Activated CD8-positive, alpha-beta memory T cell treated with anti-CD3 and anti-CD28 coated beads for 48 hours (primary cell): Measurements from ENCODE around the gene FCRL6.

Source experiments
- DNase-seq, 3 experiments: peaks; one replicate each; pipeline ENCODE4 v3.0.0-alpha.2; 2020; ENCODE audit warnings: low read depth in 2 of 3, low spot score in 2 of 3

FCRL6 gene, protein sequence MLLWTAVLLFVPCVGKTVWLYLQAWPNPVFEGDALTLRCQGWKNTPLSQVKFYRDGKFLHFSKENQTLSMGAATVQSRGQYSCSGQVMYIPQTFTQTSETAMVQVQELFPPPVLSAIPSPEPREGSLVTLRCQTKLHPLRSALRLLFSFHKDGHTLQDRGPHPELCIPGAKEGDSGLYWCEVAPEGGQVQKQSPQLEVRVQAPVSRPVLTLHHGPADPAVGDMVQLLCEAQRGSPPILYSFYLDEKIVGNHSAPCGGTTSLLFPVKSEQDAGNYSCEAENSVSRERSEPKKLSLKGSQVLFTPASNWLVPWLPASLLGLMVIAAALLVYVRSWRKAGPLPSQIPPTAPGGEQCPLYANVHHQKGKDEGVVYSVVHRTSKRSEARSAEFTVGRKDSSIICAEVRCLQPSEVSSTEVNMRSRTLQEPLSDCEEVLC

GRCh38 chr1:159802111-159802510, at the start of gene FCRL6:
FCRL6 (plus strand) TSS chr1:159802360; CDS start chr1:159802425, 65 bp downstream.
- DNase-seq: no peak

- DNase-seq: no peak
Observed at GRCh38 chr1:159753386-159753785, 48.8 kb upstream of the FCRL6 start.

DNA sequence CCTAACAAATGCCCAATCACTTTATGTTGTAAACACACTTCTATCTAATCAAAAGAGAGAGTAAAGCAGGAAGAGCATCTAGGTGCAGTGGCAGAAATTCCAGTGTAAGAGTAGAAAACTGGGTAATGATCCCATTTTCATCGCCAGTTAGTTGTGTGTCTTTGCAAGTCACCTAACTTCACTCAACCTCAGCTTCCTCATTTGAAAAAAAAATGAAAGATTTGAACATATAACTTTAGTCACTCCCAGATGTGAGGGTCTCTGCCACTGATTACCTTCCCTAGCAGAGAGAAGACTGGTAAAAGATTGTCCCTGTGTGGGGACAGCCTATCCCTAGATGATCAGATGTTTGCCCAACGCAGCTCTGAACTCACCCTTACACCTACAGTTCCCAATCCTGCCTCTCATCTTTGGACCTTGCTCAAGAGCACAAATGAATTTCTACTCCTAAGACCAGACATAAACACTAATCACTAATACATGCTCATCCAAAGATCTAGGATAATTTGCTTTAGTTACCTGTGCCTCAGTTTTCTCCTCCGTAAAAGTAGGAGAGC, 46.6 kb upstream of the FCRL6 start:
- DNase-seq: no peak

DNA sequence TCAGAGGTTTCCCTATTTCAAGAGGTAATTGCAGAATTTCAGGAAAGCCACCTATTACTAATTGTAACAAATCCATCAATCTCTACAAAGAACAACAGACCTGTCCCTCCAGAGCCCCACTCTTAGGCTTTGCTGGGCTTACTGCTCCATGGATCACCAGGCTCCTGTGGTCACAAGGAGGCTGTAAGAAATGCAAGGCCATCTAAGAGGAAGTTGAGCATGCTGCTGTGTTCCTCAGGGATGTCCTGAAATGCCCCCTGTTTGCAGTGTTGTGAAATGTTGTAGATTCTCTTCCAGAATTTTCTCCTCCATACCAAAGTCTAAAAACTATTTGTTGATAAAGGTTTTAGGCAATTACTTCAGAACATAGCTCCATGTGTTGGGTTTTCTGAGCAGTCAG, 45.8 kb upstream of the FCRL6 start:
- no peak for DNase-seq

DNA sequence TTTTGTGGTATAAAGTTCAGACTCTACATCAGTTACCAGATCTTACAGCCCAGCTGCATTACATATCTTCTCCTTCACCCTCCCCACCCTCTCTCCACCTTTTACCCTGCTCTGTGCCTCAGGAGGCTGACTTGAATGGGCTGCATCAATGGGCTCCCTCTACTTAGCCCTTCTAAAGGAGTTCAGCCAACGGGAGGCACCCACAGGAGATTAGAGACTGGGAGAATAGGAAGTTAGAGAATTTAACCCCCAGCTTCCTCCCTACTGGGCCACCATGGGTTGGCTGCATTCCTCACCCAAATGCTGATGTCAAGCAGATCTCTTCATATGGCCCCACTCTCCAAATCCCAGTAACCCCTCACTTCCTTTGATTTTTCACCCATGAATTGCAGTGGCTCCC, 38.5 kb upstream of the FCRL6 start:
- no peak for DNase-seq

- DNase-seq: no peak
Observed at GRCh38 chr1:159765806-159766205, 36.4 kb upstream of the FCRL6 start.

- no peak for DNase-seq
Observed at GRCh38 chr1:159771127-159771895, 30.8 kb upstream of the FCRL6 start.

- DNase-seq: no peak
Observed at GRCh38 chr1:159774465-159774864, 27.7 kb upstream of the FCRL6 start.

DNA sequence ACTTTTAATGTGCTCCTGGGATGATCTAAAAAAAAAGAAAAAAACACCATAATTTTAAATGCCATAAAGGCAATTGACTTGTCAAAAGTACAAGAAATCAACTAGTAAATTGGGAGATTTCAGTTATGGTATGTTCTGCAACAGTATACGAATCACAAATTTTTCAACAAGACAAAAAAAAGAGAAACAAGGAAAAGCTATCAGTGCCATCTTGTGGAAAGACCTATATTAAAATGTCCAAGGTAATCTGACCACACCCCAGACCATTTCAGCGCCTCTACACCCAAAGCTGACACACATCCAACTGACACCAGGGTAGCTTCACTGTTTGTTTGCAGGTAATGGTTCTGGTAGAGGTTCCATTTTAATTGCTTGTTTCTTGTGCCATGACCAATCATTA, 26.4 kb upstream of the FCRL6 start:
- no peak for DNase-seq

GRCh38 chr1:159778266-159778665, 23.9 kb upstream of the FCRL6 start:
- DNase-seq: no peak

- no peak for DNase-seq
Observed at GRCh38 chr1:159779403-159779851, 22.7 kb upstream of the FCRL6 start.

- DNase-seq: peak; percentile 80 to 87 (median 81)
Observed at GRCh38 chr1:159780583-159781582, 21.3 kb upstream of the FCRL6 start, which contains the start of gene DUSP23. DUSP23 (plus strand) TSS chr1:159780962; CDS start chr1:159781101, 139 bp downstream.

GRCh38 chr1:159781992-159782391, 20.2 kb upstream of the FCRL6 start:
- no peak for DNase-seq

GRCh38 chr1:159783724-159784123, 18.4 kb upstream of the FCRL6 start:
- no peak for DNase-seq

DNA sequence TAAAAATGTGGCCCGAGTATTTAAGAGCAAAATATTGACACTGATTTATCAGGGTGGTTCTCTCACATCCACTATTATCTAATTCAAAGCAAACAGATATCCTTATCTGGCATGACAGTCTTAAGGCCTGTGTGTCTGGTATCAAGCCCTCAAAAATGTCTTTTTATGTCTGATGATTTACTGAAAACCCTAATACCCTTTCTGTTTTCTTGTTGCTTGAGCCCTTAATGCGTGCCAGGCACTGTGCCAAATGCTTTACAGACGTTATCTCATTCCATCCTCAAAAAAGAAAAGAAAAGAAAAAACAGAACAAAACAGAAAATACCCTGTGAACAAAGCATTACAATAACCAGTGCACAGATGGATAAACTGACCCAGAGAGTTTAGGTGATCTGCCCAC, 15.7 kb upstream of the FCRL6 start:
- no peak for DNase-seq

DNA sequence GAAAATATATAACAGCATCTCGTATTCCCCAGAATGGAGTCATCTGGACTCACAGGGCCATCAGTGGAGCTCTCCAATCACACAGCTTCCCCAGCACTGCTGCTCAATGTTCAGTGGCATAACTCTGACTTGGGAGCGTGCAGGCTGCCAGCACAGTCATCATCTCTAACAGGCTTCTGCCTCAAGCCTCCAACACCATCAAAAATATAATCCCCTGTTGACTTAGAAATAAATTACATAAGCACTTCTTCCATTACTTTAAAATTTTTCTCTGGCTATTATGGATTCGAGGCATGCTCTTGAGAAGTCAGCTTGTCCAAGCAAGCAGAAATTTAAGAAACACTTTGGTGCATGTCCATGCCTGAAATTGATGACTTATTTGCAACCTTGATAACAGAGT, 15.2 kb upstream of the FCRL6 start:
- no peak for DNase-seq

GRCh38 chr1:159790237-159790917, 11.8 kb upstream of the FCRL6 start:
- DNase-seq: no peak

DNA sequence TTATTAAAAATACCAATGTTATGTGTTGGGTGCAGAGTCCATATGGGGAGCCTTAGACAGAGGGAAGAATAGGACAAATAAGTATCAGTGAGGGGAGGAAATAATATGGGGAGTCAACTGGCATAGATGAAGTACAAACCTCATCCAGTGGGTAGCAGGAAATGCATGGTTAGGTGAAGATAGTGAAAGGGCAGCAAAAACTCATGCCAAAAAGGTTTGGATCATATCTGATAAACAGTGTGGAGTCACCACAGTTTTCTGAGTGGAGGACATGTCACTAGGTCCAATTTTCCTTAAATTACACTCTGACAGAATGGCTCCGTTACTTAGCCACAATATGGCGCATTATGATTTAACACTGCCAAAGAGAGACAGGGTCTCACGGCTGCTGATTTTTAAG, 11.1 kb upstream of the FCRL6 start:
- no peak for DNase-seq

GRCh38 chr1:159791461-159791860, 10.7 kb upstream of the FCRL6 start:
- DNase-seq: no peak

DNA sequence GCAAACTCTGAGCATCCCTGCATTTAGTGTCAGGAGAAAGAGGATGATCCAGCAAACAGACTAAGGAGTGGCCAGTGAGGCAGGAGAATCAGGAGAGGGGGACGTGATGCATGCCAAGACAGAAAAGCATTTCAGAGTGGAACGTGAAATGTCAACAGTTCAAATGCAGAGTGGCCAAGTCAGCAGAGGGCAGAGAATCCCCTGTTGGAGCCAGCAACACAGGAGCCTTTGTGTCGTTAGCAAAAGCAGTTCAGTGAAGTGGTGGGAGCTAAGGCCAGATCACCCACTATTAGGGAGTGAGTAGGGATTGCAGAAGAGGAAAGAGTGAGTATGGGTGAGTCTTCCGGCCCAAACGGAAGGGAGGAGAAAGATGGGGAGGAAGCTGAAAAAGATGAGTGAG, 6.6 kb upstream of the FCRL6 start:
- DNase-seq: no peak
